HG03196 (cell line): Measurements from ENCODE around the gene TRRAP.

ENCODE experiments used
- ATAC-seq: cut with Tn5 transposase; IDR thresholded peaks from one replicate; pipeline ENCODE4 v1.9.1; 2021; ENCODE audit not compliant: unreplicated experiment

TRRAP gene

DNA sequence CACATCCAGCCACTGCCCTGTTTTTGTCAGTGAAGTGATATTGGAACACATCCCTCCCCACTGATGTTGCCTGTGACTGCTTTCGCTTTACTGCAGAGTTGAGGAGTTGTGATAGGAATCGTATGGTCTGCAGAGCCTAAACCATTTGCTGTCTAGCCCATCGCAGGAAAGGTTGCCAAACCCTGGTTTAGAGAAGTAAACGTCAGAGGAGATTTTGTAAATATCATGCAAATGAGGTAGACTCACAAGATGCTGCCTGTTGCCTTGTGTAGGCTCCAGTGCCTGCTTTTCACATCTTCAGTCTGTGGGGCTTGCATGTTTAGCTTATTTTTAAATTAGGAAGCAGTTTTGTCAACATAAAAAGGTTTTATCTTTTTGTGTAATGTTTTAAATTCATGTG, 107.1 kb downstream of the TRRAP start:
- ATAC-seq = no peak

DNA sequence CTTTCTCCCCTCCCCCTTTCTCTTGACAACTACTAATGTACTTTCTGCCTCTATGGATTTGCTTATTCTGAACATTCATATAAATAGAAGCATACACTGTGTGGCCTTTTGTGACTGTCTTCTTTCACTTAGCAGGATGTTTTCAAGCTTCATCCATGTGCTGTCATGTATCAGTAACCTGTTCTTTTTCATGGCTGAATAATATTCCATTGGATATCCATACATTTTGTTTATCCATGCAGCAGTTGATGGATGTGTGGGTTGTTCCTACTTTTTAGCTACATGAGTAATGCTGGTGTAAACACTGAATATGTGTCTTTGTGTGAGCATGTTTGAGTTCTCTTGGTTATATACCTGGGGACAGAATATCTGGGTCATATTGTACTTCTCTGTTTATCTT, 107.6 kb downstream of the TRRAP start:
- ATAC-seq = no peak

DNA sequence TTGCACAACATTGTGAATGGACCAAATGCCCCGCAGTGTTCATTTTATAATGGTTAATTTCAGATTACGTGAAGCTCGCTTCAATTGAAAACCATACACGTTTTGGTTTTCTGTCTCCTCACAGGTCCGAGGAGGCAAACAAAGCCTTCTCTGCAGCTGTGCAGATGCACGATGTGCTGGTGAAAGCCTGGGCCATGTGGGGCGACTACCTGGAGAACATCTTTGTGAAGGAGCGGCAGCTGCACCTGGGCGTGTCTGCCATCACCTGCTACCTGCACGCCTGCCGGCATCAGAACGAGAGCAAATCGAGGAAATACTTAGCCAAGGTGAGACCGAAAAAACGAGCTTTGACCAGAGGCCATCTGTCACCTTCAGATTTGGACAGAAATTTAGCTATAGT, 110.3 kb downstream of the TRRAP start:
- no peak for ATAC-seq

DNA sequence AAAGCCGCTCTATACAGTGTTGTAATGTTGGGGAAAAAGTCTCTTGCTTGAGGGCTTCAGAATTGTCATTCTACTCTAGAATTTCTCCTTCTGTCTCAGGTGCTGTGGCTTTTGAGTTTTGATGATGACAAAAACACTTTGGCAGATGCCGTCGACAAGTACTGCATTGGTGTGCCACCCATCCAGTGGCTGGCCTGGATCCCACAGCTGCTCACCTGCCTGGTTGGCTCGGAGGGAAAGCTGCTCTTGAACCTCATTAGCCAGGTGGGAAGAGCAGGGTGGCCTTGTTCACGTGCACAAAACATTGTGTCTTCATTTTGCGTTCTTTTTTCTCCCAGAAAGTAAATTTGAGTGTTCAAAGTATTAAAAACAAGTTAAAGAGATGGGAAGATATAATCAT, 112.0 kb downstream of the TRRAP start:
- ATAC-seq = no peak

DNA sequence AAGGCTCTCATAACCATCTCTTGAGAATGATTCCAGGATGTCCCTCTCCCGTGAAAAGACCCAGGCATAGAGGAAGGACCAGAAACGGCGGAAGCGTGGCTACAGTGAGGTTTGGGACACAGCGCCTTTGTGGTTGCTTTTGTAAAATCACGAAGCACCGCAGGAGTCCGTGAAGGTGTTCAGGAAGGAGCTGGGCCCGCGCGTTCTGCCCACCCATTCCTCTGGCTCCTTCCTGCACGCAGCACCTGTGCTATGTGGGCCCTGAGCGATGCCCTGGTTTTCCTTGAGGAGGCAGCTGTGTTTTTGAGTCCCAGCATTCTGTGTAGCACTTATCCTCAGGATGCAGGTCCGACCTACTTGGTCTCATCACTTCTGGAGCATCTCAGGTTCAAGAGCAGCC, 112.8 kb downstream of the TRRAP start:
- no peak for ATAC-seq

DNA sequence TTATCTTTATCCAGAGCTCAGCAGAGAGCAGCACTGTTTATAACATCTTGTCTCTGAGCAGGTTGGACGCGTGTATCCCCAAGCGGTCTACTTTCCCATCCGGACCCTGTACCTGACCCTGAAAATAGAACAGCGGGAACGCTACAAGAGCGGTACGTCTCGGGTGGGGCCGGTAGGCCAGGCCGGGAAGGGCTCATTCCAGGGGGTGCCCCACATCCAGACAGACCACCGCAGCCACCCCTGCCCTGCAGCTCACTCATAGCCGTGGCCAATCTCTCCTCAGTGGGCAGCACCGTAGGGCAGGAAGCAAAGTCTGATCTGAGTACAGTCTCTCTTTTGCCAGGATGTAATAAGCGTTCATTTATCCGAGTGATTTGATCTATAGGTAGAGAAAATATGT, 113.7 kb downstream of the TRRAP start:
- no peak for ATAC-seq

DNA sequence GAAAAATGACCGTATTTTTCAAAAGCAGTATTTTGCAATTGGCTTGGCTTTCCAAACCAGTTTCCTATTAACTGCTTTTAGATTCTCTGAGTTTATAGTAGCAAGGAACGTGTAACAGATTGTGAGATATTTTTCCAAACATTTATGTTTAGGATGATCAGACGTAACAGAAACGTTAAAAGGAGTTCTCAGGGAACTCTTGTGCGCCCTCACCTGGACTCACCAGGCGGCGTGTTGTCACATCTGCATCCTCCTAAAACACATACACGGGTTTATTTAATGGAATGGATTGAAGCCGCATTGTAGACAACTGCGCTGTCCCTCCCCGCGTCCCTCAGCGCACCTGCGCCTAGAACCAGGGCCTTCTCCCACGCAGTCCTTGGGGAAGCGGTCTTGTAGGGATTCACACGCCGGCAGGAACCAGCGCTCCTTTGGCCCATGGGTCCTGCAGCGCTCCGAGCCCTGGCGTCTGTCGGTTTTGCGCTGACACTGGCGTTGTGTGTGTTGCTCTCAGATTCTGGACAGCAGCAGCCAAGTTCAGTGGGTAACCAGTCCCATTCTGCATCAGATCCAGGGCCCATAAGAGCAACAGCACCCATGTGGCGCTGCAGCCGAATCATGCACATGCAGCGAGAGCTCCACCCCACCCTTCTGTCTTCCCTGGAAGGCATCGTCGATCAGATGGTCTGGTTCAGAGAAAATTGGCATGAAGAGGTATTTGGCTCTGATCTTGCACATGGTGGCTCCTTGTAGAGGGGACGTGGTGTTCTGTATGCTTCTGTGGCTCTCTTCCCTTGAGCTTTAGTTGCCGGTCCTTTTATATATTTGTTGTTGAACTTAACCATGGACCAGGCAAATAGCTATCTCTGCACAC, 114.9 kb downstream of the TRRAP start:
- no peak for ATAC-seq

DNA sequence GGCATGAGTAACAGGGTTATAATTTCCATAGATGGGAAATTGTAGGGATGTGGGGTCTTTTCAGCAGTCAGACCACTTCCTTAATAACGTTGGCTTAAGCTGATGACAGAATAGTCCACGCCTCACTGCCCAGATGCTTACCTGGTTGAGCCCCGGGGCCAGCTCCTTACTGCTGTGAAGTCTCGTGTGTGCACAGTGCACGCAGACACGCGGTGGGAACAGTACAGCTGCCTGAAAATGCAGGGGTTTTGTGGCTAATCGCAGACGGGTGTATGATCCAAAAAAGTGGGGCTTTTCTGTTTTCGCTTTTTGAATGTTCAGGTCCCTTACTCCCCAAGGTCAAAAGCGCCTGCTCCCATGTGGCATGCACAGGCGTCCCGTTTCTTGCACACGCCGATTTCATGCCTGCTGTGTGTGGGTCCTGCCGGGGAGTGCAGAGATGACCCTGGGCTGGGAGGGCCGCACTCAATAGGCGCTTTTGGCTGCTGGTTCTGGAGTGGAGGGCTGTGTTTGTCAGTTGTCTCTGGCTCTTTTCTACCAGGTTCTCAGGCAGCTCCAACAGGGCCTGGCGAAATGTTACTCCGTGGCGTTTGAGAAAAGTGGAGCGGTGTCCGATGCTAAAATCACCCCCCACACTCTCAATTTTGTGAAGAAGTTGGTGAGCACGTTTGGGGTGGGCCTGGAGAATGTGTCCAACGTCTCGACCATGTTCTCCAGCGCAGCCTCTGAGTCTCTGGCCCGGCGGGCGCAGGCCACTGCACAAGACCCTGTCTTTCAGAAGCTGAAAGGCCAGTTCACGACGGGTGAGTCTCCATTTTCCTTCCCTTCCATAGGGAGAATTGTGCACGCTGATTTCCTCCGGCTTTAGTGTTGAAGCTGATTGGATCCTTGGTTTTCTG, 116.0 kb downstream of the TRRAP start:
- ATAC-seq = no peak

DNA sequence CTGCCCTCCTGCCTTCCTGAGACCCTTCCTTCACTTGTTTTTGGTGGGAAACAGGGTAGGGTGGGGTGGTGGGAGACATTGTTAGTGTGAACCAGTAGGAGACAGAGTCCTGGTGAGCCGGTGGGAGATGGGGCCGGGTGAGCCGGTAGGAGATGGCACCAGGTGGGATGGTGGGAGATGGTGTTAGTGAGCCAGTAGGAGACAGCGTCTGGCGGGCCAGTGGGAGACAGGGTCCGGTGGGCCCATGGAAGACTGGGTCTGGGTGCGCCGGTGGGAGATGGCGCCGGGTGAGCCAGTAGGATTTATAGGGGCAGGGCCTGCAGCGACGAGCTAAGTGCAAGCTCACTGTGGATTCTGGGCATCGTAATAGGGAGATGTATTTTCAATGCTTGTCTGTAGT, 116.8 kb downstream of the TRRAP start:
- no peak for ATAC-seq

DNA sequence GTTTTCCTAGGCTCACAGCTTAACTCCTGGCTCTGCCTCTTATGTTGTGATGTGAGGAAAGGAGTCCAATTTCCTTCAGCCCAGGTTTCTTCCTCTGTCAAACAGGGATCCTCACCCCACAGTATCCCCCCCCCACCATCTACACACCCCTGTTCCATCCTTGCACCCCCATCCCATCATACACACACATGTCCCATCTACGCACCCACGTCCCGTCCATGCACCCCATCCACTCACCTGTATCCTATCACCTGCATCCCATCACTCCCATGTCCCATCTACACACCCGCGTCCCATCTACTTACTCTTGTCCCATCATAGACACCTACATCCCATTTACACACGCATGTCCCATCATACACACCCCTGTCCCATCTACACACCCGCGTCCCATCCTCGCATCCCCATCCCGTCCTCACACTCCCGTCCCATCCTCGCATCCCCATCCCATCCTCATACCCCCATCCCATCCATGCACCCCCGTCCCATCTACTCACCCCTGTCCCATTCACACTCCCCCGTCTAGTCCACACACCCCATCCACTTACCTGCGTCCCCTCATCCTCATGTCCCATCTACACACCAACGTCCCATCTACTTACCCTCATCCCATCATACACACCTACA, 117.3 kb downstream of the TRRAP start:
- ATAC-seq = no peak

DNA sequence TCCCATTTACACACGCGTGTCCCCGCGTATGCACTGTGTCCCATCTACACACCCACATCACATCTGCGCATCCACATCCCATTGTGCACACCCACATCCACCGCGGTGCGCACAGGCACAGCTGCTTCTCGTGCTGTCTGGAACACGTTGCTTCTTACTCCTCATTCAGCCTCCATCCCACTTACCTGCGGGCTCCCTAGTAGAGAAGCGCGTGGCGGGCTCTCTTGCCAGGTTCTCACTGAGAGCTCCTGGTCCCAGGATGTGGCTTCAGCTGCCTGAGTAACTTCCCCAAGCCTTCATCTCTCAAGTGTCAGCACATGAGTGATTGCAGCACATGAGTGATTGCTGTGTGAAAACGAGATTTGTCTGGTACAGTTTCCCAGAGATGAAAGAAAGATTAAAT, 117.8 kb downstream of the TRRAP start:
- no peak for ATAC-seq

DNA sequence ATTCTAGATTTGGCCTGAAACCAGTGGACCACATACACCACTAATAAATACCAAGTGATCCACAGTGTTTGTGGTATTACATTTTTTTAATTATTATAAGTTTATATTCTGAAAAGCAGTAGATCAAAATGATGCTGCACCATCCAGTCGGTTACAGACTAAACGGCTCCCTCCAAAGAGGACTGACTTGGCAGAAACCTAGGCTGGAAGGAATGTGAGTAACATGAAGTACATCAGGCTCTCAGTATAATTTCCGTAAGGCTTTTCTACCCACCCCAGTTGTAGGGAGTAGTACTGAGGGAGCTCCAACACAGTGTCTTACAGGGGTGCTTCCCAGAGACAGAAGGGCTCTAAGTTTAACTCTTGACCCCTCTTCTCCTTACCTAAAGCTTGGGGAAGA, 119.5 kb downstream of the TRRAP start:
- ATAC-seq = no peak

DNA sequence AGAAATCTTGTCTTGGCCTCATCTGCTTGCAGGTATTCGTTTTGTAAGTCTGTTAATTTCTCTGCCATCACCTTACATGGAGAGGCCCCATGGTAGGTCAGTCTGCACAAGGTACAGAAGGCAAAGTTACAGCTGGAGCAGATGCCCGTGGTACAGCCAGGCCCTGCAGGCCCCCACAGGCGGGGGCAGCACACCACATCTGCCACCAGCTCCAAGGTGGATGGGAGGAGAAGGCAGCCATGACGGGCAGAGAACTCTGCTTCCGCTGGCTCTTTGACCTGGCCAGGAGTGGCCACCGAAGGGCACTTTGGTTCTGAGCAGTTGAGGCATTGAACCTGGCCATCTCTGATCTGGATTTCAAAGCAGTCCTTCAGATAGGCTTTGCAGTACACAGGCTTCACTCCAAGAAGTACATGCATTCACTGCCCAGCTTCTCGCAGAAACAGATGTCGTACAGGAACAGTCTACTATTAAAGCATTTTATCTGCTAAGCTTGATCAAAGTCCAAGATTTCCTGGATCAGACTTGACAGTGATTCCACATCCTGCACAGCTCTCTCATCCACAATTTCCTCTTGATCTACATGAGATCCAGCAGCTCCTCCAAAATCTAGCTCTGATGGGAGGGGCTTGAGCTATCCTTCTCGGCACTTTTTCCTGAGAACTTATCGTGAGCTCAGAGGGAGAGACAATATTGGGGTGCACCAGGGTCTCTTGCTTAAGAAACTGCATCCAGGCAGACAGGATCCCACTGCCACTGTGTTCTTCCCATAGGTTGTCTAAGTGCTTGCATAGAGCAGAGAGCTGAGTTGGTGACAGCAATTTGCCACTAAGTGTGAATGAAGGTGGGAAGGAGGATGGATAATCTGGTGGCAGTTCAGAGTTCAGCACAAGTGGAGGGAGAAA, 120.7 kb downstream of the TRRAP start:
- no peak for ATAC-seq

DNA sequence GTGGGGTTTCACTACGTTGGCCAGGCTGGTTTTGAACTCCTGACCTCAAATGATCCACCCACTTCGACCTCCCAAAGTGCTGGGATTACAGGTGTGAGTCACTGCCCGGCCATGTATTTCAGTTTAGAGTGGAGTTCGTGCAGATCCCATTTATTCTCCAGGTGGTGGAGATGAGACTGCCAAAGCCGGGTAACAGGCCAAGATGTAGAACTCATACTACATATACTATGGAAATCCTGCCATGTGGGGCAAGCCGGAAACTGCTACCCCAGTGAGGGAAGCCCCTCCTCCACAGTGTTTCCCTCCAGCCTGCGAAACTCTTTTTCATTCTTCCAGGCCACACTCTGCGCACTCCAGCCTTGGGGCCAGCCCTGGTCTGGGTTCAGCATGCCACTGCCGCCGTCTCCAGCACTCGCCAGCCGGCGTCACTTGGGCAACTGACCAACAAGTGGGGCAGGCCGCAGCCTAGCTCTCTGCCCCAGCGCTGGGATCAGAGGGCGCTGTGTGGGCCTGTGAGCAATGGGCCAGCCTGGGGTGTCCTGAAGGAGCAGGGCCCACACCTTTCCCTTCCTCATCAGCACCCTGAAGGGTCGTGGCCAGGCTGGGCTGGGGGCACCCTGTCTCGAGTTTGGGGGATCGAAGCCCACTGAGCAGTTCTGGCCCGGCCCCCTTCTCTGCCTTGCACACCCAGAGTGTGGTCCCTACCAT, 122.0 kb downstream of the TRRAP start:
- ATAC-seq = no peak

DNA sequence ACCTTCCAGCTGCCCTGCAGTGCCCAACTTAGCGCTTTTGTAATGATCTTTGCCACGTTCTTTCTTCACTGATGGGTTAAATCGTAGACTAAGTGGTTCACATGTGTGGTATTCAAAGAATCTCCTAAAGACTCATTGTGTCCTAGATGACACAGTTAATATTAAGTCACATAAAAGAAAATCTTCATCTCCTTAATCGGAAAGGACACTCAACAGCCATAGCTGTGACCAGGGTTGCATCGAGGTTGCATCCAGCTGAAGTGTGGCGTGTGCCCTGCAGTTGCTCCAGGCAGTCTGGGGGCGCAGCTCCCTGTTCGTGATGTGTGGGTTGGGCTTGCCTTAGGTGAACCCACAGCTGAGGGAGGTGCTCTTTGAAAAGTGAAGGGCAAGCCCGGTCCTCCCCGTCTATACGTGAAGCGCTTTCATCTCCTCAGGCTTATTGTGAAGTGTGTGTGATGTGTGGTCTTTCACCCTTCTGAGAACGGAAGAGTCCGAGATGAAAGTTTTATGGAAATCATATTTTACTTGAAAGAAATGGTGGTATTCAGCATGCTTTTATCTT, 122.7 kb downstream of the TRRAP start:
- ATAC-seq = no peak

DNA sequence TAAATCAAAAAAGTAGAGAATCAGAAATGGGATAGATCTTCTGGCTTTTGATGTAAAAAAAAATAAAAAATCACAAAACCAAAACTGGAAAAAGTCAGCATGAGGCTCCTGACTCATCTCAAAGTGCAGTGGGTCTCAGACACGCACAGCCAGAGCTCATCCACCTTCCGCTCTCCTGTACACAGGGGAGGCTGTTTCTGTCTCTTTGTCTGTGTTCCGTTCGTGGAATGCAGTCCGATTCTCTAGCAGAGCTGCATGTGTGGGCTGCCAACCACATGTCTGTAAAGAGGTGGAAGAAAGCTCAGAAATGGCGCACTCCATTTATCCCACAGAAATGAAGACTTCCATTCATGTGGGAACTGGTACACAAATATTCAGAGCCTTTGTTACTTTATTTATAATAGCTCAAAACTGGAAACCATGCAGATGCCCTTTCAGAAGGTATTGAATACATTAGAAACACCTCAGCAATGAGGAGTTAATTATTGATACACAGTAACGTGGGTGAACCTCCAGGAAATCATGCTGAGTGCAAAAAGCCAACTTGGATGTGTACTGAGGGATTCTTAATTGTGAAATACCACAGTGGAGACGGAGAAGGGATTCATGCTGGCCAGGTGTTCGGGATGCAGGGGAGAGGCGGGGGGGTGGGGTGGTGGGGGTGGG, 123.3 kb downstream of the TRRAP start:
- no peak for ATAC-seq

DNA sequence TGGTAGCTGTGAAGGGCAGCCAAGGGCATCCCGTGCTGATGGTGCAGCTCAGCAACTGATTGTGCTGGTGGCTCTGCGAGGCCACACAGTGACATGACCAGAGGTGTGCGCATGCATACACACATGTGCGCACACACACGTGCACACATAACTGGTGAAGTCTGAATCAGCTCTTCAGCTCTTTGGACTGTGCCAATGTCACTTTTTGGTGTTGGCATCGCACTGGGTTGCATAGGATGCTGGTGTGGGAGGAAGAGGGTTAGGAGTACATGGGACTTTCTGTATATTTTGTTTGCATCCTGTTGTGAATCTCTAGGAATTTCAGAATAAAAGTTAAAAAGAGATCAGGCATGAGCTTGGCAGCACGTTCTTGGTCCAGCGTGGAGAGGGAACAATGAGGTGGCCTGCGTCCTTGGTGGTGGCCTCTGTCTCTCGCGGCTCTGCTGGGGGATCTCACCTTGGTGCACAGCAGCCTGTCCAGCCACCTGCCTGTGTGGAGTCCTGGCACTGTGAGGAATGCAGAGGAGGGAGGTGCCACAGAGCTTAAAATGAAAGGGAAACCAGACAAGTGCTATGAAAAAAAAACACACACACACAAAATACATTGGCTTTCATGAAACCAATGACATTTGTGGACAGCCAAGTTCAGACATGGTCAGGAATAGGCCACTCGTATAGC, 124.0 kb downstream of the TRRAP start:
- no peak for ATAC-seq

DNA sequence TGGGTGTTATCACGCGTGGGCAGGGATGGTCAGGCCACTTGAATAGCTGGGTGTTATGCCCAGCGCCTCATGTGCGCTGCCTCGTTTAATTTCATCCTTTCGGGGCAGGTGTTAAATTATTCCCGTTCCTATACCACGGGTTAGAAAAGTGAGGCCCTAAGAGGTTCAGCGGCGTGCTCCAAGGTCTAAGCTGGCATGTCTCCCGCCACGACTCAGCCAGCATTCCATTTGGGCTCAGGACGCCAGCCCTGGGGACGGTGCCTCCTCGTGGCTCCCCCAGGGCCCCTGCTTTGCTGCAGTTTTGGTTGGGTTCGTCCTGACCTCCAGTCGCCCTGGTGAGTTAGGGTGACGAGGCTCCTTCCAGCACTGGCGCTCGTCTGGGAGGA, 124.5 kb downstream of the TRRAP start:
- no peak for ATAC-seq

DNA sequence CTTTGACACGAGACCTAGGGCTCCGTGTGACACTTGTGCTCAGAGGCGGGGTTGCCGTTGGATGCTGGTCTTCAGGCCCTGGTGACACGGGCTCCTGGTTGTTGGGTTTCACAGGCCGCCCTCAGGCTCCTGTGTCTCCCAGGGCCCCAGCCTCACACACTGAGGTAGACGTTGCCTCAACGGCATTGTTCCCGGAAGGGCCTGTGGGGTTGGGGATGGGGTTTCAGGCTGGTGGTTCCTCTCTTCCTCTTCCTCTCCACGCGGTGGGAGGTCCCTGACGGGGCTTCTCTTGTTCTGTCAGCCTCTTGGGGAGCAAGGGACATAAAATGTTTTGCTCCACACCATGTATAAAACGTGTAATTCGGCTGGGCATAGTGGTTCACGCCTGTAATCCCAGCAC, 125.1 kb downstream of the TRRAP start:
- ATAC-seq = no peak
